ENCODE measurements around the gene HTR7. TPM values are rescaled to one million over a fixed set of nuclear protein-coding genes. Genes with fewer than 3 reads are reported as not detected.

Gene HTR7
- total RNA-seq, 1 experiment from 2014 or later, result not detected

- intact Hi-C loops (cut with micrococcal nuclease; ENCODE audit: unreplicated experiment), result no loop called here
These were observed 740 bp downstream of the HTR7 start for GRCh38 chr10:90856964-90857634.

GRCh38 chr10:90856261-90856660 is 1.6 kb downstream of the HTR7 start:
- no peaks in the 10 kb centered on the region; the same call in 1 of the 2 replicates for H3K27me3 ChIP-seq (replicated peaks; ENCODE audit: control insufficient read depth, insufficient read depth, low read length)
- Mint-ChIP-seq H3K36me3 (ENCODE audit: insufficient read depth, unreplicated experiment) (no peaks in the 10 kb centered on the region), H3K4me3 (ENCODE audit: unreplicated experiment) (no peak overlapping the region), H3K4me1 (ENCODE audit: low read depth, unreplicated experiment) (no peaks in the 10 kb centered on the region), H3K27me3 (ENCODE audit: insufficient read depth, unreplicated experiment) (peaks cover 20% of the 10 kb centered on the region), H3K9me3 (ENCODE audit: unreplicated experiment) (peaks cover 2% of the 10 kb centered on the region), H3K27ac (ENCODE audit: unreplicated experiment) (no peak overlapping the region)
- ChIA-PET CTCF (no interaction called here), POLR2A (no interaction called here)
- H3K9me3 ChIP-seq, result peaks cover under 1% of the 10 kb centered on the region; the same call in 1 of the 2 replicates
- intact Hi-C loops (cut with micrococcal nuclease; ENCODE audit: unreplicated experiment), result no loop called here
- DNase-seq, result no peak
- BruUV-seq (replicated peaks), result no TSS peak
- TF ChIP-seq CTCF (IDR thresholded peaks at IDR 0.05; ENCODE audit: insufficient read depth in 1 of 2, low read depth in 1 of 2, low read length in 1 of 2, severe bottlenecking in 1 of 2, unreplicated experiment in 1 of 2), result no peak
- H3K4me1 ChIP-seq, result no peaks in the 10 kb centered on the region
- no peak overlapping the region for H3K4me3 ChIP-seq (ENCODE audit: low read depth, low read length)
- no peaks in the 10 kb centered on the region for H3K36me3 ChIP-seq (ENCODE audit: control insufficient read depth, insufficient read depth, low read length)

More at GRCh38 chr10:90856964-90857634, 740 bp downstream of the HTR7 start:
- no peaks in the 10 kb centered on the region for H3K36me3 Mint-ChIP-seq (ENCODE audit: insufficient read depth, unreplicated experiment)
- no peaks in the 10 kb centered on the region for H3K9me3 Mint-ChIP-seq (ENCODE audit: unreplicated experiment)
- no peak overlapping the region for H3K27ac Mint-ChIP-seq (ENCODE audit: unreplicated experiment)
- DNase-seq, result no peak
- H3K36me3 ChIP-seq (ENCODE audit: control insufficient read depth, insufficient read depth, low read length), result no peaks in the 10 kb centered on the region
- H3K4me3 Mint-ChIP-seq (ENCODE audit: unreplicated experiment), result peak overlapping the region; percentile 68
- H3K9me3 ChIP-seq, result no peaks in the 10 kb centered on the region; the same call in 1 of the 2 replicates
- BruUV-seq (replicated peaks), result no TSS peak
- H3K27me3 Mint-ChIP-seq (ENCODE audit: insufficient read depth, unreplicated experiment), result peaks cover 20% of the 10 kb centered on the region
- ChIA-PET POLR2A (no interaction called here), CTCF (no interaction called here)
- H3K27me3 ChIP-seq (replicated peaks; ENCODE audit: control insufficient read depth, insufficient read depth, low read length), result no peaks in the 10 kb centered on the region; the same call in 1 of the 2 replicates
- no peaks in the 10 kb centered on the region for H3K4me1 ChIP-seq
- H3K4me1 Mint-ChIP-seq (ENCODE audit: low read depth, unreplicated experiment), result no peaks in the 10 kb centered on the region
- peak overlapping the region; percentile 45 for H3K4me3 ChIP-seq (ENCODE audit: low read depth, low read length)
- no peak for TF ChIP-seq CTCF (IDR thresholded peaks at IDR 0.05; ENCODE audit: insufficient read depth in 1 of 2, low read depth in 1 of 2, low read length in 1 of 2, severe bottlenecking in 1 of 2, unreplicated experiment in 1 of 2)

GRCh38 chr10:90855126-90855525 is 2.7 kb downstream of the HTR7 start:
- Mint-ChIP-seq H3K4me3 (ENCODE audit: unreplicated experiment) (no peak overlapping the region), H3K36me3 (ENCODE audit: insufficient read depth, unreplicated experiment) (no peaks in the 10 kb centered on the region), H3K27me3 (ENCODE audit: insufficient read depth, unreplicated experiment) (peaks cover 15% of the 10 kb centered on the region), H3K27ac (ENCODE audit: unreplicated experiment) (no peak overlapping the region), H3K4me1 (ENCODE audit: low read depth, unreplicated experiment) (no peaks in the 10 kb centered on the region), H3K9me3 (ENCODE audit: unreplicated experiment) (peaks cover 14% of the 10 kb centered on the region)
- no peaks in the 10 kb centered on the region for H3K4me1 ChIP-seq
- intact Hi-C loops (cut with micrococcal nuclease; ENCODE audit: unreplicated experiment), result no loop called here
- H3K36me3 ChIP-seq (ENCODE audit: control insufficient read depth, insufficient read depth, low read length), result no peaks in the 10 kb centered on the region
- TF ChIP-seq CTCF (IDR thresholded peaks at IDR 0.05; ENCODE audit: insufficient read depth in 1 of 2, low read depth in 1 of 2, low read length in 1 of 2, severe bottlenecking in 1 of 2, unreplicated experiment in 1 of 2), result no peak
- BruUV-seq (replicated peaks), result no TSS peak
- POLR2A ChIA-PET, result no interaction called here
- no peak for DNase-seq
- H3K27me3 ChIP-seq (replicated peaks; ENCODE audit: control insufficient read depth, insufficient read depth, low read length), result no peaks in the 10 kb centered on the region; the same call in 1 of the 2 replicates
- H3K9me3 ChIP-seq, result peaks cover 8% of the 10 kb centered on the region
- H3K4me3 ChIP-seq (ENCODE audit: low read depth, low read length), result no peak overlapping the region
- CTCF ChIA-PET, result no interaction called here

Data from Caco-2 (cell line).